ENCODE results near the gene OR56A1.

- no peak for TF ChIP-seq ZBTB20 (CRISPR knock-in tag; IDR thresholded peaks at IDR 0.05; ENCODE audit: borderline replicate concordance, low read depth)
- TF ChIP-seq EHMT2 (IDR thresholded peaks at IDR 0.05; ENCODE audit: borderline replicate concordance, low read depth, low read length) = no peak
- TF ChIP-seq TAF1 (CRISPR knock-in tag; IDR thresholded peaks at IDR 0.05) = no peak
- TF ChIP-seq LCORL (IDR thresholded peaks at IDR 0.05) = no peak
- TF ChIP-seq LCORL (CRISPR knock-in tag; IDR thresholded peaks at IDR 0.05) = no peak
- no peak for TF ChIP-seq FOXK2 (IDR thresholded peaks at IDR 0.05)
- TF ChIP-seq WIZ (CRISPR knock-in tag; IDR thresholded peaks at IDR 0.05) = no peak
- TF ChIP-seq ZNF713 (CRISPR knock-in tag; IDR thresholded peaks at IDR 0.05) = no peak
- TF ChIP-seq RAD21 (CRISPR knock-in tag; IDR thresholded peaks at IDR 0.05) = no peak
These were observed 21.8 kb upstream of the OR56A1 start for GRCh38 chr11:6052374-6052773.

Measured in HepG2 (cell line).